ENCODE measurements around the gene RYR1. TPM values are rescaled to one million over a fixed set of nuclear protein-coding genes. Genes with fewer than 3 reads are reported as not detected.

The RYR1 gene
- total and polyA plus RNA-seq, 10 of the 15 experiments (the other 5 are each of a cell fraction or from before 2014, with no cell fraction given): under 0.01 to 0.32 (median 0.07) TPM; not detected in 1

DNA sequence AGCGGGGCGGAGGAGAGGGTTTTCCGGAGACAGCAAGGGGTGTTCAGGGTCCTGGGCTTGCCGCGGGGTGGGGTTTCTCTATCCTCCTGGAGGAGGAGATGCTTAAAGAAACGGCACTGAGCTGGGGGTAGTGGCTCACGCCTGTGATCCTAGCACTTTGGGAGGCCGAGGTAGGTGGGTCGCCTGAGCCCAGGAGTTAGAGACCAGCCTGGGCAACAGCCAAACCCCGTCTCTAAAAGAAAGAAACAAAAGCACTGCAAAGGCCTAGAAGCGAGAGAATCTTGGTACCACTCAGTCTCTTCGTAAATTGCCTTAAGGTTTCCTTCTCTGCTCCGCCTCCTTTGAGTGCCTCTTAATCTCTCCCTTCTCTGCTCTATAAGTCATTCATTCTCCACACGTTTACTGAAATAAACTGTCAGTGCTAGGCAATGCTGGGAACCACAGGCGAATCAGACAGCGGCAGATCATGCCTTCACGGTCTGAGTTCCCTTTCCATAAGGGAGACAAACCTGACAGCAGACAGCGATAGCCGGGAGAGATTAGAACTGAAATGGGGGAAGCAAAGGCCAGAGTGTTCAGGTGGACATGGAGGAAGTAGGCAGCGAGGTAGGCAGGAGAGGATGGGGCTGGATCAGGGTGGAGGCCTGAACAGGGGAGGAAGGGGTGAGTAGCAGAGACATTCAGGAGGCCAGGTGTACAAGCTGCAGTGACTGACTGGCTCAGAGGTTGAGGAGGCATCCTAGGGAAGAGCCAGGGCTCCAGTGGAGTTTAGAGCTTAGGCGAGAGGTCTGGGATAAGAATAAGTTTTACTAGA is 186.1 kb downstream of the RYR1 start (continued):
- TF ChIP-seq ZBTB33 (IDR thresholded peaks at IDR 0.05) (no peak), E4F1 (IDR thresholded peaks at IDR 0.05; ENCODE audit: borderline replicate concordance, partially characterized antibody) (no peak), NFXL1 (IDR thresholded peaks at IDR 0.05; ENCODE audit: borderline replicate concordance) (no peak), MEF2B (IDR thresholded peaks at IDR 0.05; ENCODE audit: partially characterized antibody, poor library complexity, severe bottlenecking) (no peak)

GRCh38 chr19:38624822-38625221 is 191.3 kb downstream of the RYR1 start:
- peaks cover 6% of the 10 kb centered on the region for H3K79me2 ChIP-seq (ENCODE audit: control insufficient read depth, insufficient read depth, low read length)
- DNase-seq (ENCODE audit: low read depth, low spot score) (no peak), ATAC-seq (no peak), FAIRE-seq (no peak)
- H3K27ac ChIP-seq (ENCODE audit: control insufficient read depth, insufficient read depth): no peak overlapping the region
- 100% methylated on average over 3 of the region's 3 CpGs for WGBS (ENCODE audit: insufficient coverage, insufficient replicate concordance, low lambda C conversion rate, missing lambda C conversion rate)
- no peak overlapping the region for H3K9ac ChIP-seq (ENCODE audit: control insufficient read depth, insufficient read depth, low read length)
- SMC1A ChIA-PET (ENCODE audit: uncharacterized antibody, unreplicated experiment): interaction anchor here (0.8 kb wide), 1 partner anchor 15 kb away, joined by 3 read pairs; no protein-coding TSS in a partner anchor
- H4K20me1 ChIP-seq (ENCODE audit: control insufficient read depth, insufficient read depth): no peaks in the 10 kb centered on the region
- no peaks in the 10 kb centered on the region for H3K9me3 ChIP-seq (replicated peaks; ENCODE audit: control insufficient read depth, insufficient read depth, low read length)
- no peak overlapping the region for H3K4me3 ChIP-seq
- peaks cover 5% of the 10 kb centered on the region for H3K4me1 ChIP-seq (ENCODE audit: control insufficient read depth, insufficient read depth, low read length)
- POLR2A ChIA-PET: interaction anchor here (0.6 to 1.7 kb wide), 2 partner anchors 9 to 137 kb away, joined by 3 read pairs; no protein-coding TSS in a partner anchor
- in situ Hi-C loops (cut with MboI): loop anchor here (25.0 kb wide), 1 partner anchor 213 kb away; the partner anchor contains the start of gene FAM98C
- CTCF ChIA-PET: interaction anchor here (1.0 to 1.8 kb wide), 2 partner anchors 10 to 109 kb away, joined by 3 to 9 read pairs; no protein-coding TSS in a partner anchor
- H3K27me3 ChIP-seq (replicated peaks in 1 of 2; ENCODE audit: control insufficient read depth in 2 of 2, insufficient read depth in 2 of 2, low read length in 1 of 2): no peaks in the 10 kb centered on the region
- peak; percentile 40; the same call in 1 of the 2 replicates for TF ChIP-seq POLR2AphosphoS5 (IDR thresholded peaks at IDR 0.05; ENCODE audit: low read length)
- no peak for TF ChIP-seq SRF (IDR thresholded peaks at IDR 0.05; ENCODE audit: low read depth in 2 of 2, low read length in 2 of 2)
- H3K36me3 ChIP-seq (ENCODE audit: control insufficient read depth in 2 of 2, insufficient read depth in 2 of 2, low read length in 1 of 2): peaks cover 19 to 27% of the 10 kb centered on the region in 2 experiments
- no TSS peak for BruUV-seq (replicated peaks)
- no peak overlapping the region for H2AFZ ChIP-seq (ENCODE audit: control insufficient read depth, low read depth, low read length)
- intact Hi-C loops (cut with micrococcal nuclease; ENCODE audit: unreplicated experiment): no loop called here
- RAD21 ChIA-PET (ENCODE audit: unreplicated experiment): no interaction called here
- H3K4me2 ChIP-seq (ENCODE audit: control insufficient read depth, insufficient read depth): no peak overlapping the region
